ENCODE results near the gene GAPVD1. TPM values are rescaled to one million over a fixed set of nuclear protein-coding genes. Genes with fewer than 3 reads are reported as not detected.
"Not testable (repeated sequence)": the region's sequence is repeated elsewhere in the genome, so short reads cannot be mapped to it uniquely, and the experiment has no call there.

GAPVD1 gene
- total RNA-seq, 4 donors from 2014 or later: 43.6 to 80.9 (median 65.6) TPM

- Histone ChIP-seq H3K27ac (no peak overlapping the region), H3K4me3 (no peak overlapping the region)
- TF ChIP-seq POLR2A (IDR thresholded peaks at IDR 0.05) (no peak), CTCF (IDR thresholded peaks at IDR 0.05) (no peak)
Measured at GRCh38 chr9:125397736-125398135, 136.1 kb downstream of the GAPVD1 start.

GRCh38 chr9:125398243-125398642 lies 136.6 kb downstream of the GAPVD1 start:
- Histone ChIP-seq H3K4me3 (no peak overlapping the region), H3K27me3 (no peaks in the 10 kb centered on the region), H3K27ac (no peak overlapping the region), H3K4me1 (no peaks in the 10 kb centered on the region), H3K9me3 (no peaks in the 10 kb centered on the region), H3K36me3 (no peaks in the 10 kb centered on the region)
- TF ChIP-seq POLR2A (IDR thresholded peaks at IDR 0.05): no peak
- TF ChIP-seq CTCF (IDR thresholded peaks at IDR 0.05): no peak
- no peak for DNase-seq

More at GRCh38 chr9:125397736-125398135, 136.1 kb downstream of the GAPVD1 start:
- DNase-seq: no peak
- Histone ChIP-seq H3K27me3 (no peaks in the 10 kb centered on the region), H3K4me1 (no peaks in the 10 kb centered on the region), H3K36me3 (no peaks in the 10 kb centered on the region), H3K9me3 (no peaks in the 10 kb centered on the region)

- no peak overlapping the region for H3K27ac ChIP-seq
- TF ChIP-seq CTCF (IDR thresholded peaks at IDR 0.05) (no peak), POLR2A (IDR thresholded peaks at IDR 0.05) (no peak)
- H3K36me3 ChIP-seq: no peaks in the 10 kb centered on the region
- no peaks in the 10 kb centered on the region for H3K27me3 ChIP-seq
- no peaks in the 10 kb centered on the region for H3K9me3 ChIP-seq
- H3K4me3 ChIP-seq: no peak overlapping the region
- DNase-seq: no peak
- H3K4me1 ChIP-seq: no peaks in the 10 kb centered on the region
Measured at GRCh38 chr9:125399165-125399564, 137.5 kb downstream of the GAPVD1 start.

GRCh38 chr9:125399666-125400065 lies 138.0 kb downstream of the GAPVD1 start:
- H3K27ac ChIP-seq: no peak overlapping the region
- no peaks in the 10 kb centered on the region for H3K27me3 ChIP-seq
- H3K4me1 ChIP-seq: no peaks in the 10 kb centered on the region
- no peaks in the 10 kb centered on the region for H3K36me3 ChIP-seq
- H3K9me3 ChIP-seq: no peaks in the 10 kb centered on the region
- no peak overlapping the region for H3K4me3 ChIP-seq
- DNase-seq: no peak
- TF ChIP-seq POLR2A (IDR thresholded peaks at IDR 0.05) (no peak), CTCF (IDR thresholded peaks at IDR 0.05) (no peak)

- not testable (repeated sequence) for H3K36me3 ChIP-seq, H3K9me3 ChIP-seq, H3K27ac ChIP-seq, H3K4me3 ChIP-seq, H3K4me1 ChIP-seq, DNase-seq, H3K27me3 ChIP-seq
Measured at GRCh38 chr9:125400232-125400631, 138.6 kb downstream of the GAPVD1 start.

GRCh38 chr9:125400725-125401716 lies 139.4 kb downstream of the GAPVD1 start:
- H3K9me3 ChIP-seq: no peaks in the 10 kb centered on the region
- H3K36me3 ChIP-seq: no peaks in the 10 kb centered on the region
- TF ChIP-seq POLR2A (IDR thresholded peaks at IDR 0.05) (no peak), CTCF (IDR thresholded peaks at IDR 0.05) (no peak)
- DNase-seq: no peak
- H3K27me3 ChIP-seq: no peaks in the 10 kb centered on the region
- H3K4me1 ChIP-seq: no peaks in the 10 kb centered on the region
- no peak overlapping the region for H3K4me3 ChIP-seq
- no peak overlapping the region for H3K27ac ChIP-seq
